SKM-1 (cell line): Measurements from ENCODE around the gene XRCC3.

Source experiments
- DNase-seq: peaks from one replicate; lab custom pipeline; 2025; ENCODE audit not compliant: unreplicated experiment; lab: John Stamatoyannopoulos, UW

The XRCC3 gene

DNA sequence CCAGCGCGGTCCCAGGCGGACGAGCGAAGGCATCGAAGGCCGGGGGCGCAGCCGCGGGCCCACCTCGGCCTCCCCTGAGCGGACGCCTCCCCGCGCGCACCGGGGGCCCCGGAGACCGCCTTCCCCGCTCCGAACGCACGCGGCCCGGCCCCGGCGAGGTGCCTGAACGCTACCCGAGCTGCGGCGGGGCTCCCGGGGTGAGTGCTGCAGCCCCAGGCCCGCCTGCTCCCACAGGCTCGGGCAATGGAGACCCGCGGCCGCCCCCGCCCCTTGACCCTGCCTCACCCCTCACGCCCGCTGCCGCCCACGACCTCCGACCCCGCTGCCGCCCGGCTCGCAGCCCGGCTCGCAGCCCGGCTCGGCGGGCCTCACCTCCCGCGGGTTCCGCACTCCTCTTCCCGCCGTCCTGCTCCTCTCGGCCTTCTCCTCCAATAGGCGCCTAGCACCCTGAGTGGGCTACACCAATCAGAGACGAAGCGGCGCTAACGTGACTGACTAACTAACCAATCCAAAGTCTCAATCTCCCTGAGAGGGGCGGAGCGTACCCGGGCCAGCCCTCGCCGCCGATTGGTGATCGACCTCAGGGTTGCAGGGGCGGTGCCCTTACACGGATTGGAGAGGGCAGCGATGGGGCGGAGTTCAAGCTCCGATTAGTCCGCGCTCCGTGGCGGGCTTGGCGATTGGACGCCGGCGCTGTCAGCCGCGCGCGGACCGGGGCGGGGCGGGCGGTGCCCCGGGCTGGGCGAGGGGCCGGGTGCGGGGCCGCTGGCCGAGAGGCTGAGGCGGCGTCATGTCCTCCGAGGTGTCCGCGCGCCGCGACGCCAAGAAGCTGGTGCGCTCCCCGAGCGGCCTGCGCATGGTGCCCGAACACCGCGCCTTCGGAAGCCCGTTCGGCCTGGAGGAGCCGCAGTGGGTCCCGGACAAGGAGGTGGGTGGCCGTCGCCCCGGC is at the start of gene XRCC3, which contains the start of gene ZFYVE21:
XRCC3 (minus strand) TSS at position 400 of the 949 bp plus-strand sequence. CDS start 4,364 bp downstream, outside the sequence.
ZFYVE21 (plus strand) TSS at position 759 of the 949 bp plus-strand sequence; CDS start at position 791, 32 bp downstream.
- peak; percentile 82 for DNase-seq

DNA sequence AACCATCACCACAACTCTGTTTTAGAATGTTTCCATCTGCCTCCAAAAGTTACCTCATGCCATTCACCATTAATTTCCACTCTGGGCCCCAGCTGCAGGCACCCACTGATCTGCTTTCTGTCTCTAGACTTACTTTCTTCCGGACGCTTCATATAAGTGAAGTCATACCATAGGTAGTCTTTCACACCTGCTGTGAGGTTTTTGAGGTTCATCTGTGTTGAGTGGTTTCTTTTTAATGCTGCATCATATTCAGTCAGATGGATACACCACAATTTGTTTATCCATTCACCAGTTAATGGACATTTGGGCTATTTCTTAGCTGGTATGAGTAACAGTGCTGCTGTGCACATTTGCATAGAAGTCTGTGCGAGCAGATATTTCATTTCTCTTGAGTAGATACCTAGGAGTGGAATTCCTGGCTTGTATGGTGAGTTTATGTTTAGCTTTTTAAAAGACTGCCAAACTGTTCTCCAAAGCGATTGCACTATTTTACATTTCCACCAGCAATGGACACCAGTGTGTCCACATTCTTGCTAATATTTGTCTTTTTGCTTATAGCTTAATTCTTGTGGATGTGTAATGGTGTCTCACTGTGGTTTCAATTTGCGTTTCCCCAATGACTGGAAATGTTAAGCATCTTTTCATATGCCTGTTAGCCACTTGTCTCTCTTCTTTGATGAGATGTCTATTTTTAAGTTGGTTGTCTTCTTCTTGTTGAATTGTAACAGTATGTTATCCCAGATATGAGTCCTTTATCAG is 48.7 kb upstream of the XRCC3 start:
- DNase-seq = no peak

DNA sequence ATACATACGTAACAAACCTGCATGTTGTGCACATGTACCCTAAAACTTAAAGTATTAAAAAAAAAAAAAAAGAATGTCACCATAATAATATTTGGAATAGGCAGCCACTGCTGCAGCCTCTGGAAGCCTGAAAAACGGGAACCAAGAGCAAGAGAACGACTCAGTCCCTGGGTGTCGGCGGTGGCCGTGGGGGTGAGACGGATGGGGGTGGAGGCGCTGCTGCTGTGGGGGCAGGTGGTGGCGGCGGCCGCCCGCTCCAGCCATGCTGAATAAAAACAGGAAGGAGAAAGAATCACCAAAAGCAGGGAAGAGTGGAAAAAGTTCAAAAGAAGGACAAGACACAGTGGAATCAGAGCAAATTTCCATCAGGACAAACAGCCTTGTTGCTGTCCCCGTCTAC is 47.3 kb upstream of the XRCC3 start:
- no peak for DNase-seq

DNA sequence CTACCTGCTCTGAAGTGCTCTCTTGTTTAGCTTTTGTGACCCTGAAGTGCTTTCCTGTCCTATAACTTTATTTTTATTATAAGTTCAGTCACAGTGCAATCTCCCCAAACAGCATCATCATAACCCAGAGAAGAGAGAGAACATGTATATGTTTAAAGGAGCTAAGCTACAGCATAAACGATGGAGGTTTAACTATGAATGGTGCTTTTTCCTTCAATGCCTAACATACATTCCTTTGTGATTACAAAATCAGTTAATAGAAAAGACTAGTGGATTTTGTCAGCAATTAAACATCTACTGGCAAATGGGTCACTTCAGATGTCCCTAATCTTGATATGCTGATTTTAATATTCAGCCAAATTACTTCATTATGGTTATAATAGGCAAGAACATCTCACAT is 46.8 kb upstream of the XRCC3 start:
- DNase-seq = no peak

DNA sequence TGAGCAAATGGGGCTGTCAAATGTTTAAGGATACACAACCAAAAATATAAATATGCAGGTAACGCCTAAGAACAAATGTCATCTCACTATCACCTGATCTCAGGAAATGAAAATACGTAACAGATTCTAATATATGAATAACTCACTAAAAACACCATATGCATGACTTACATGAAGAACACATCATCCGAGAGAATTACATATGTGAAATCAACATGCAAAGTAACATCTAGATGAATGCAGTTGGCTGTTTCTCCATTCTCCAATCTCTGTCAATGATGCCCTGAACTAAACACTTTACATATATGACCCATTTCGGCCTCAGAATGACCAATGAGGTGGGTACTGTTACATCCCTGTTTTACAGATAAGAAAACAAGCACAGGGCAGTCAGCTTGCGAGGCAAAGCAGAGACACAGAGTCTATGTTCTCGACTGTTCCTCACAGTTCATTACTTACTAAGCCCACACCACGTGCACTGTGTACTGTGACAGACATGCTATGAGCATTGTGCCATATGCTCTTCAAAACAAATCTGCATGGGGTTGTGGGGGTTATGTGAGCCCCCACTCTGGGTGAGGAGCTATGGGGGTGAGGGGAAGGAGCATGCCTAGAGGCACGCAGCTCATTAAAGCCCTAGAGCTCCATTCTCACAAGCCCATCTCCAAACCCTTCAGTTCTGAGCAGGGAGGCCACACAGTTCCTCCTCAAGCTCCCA is 43.0 kb upstream of the XRCC3 start:
- DNase-seq = no peak

DNA sequence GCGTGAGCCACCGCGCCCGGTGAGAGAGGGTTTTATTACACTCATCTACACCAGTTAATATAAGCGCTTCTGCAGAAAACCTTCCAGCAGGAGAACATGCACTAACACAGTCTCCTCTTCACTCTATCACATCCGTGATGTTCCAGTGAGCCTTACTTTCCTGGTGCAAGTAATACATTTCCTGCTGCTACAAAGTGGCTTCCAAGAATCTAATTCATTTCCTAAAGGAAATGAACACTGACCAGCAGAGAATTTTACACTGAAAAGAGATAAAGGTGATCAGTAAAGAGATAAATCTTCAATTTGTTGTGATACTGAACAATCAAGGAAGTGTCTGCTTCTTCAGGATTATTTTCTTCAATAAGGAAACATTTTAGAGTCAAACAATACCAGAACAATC is 39.8 kb upstream of the XRCC3 start:
- no peak for DNase-seq

DNA sequence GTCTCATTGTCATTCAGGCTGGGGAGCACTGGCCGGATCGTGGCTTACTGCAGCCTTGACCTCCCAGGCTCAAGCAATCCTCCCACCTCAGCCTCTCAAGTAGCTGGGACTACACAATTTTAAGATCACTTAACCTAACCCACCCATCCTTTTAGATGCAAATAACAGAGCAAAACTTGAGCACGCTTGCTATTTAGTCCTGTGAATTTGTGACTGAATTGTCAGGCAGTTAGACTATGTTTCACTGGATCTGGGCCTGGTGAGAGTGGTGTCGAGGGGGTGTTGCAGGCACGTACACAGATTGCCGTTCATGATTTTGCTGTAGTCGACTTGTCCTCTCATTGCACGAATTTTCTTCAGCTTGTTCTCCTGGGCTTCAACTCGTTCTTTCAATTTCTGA is 38.5 kb upstream of the XRCC3 start:
- DNase-seq = no peak

DNA sequence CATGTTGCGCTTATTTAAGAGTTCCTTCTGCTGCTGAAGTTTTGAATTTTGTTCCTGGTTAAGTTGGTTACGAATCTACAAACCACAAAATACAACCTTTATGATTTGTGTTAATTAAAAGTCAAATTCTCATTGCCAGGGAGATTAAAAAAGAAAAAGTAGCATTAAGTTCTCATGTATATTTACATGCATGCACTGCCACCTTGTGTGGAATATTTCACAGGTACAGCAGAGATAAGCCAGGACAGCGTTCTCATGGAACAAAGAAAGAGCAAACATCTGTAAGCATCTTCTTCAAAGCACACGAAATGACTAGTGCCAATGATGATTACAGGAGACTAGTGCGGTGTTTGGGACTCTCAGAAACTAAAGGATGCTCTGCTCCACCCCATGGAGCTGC is 34.6 kb upstream of the XRCC3 start:
- DNase-seq = no peak

DNA sequence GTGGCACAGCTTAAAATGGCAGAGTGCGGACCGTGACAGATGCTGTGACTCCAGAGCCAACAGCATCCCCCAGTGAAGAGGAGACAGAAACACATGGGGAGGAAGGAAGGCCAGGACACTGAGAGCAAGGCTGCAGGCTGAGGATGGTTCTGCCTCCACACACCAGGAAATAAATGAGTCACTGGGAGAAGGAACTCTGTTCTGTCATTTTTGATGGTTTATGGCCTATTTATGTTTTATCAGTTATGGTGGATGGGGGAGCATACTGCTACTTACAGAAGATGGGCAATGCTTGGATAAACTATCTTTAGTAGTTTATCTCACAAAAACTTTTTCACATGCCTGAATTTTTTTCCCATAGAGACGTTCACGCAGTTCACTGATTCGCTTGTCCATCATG is 34.2 kb upstream of the XRCC3 start:
- no peak for DNase-seq

DNA sequence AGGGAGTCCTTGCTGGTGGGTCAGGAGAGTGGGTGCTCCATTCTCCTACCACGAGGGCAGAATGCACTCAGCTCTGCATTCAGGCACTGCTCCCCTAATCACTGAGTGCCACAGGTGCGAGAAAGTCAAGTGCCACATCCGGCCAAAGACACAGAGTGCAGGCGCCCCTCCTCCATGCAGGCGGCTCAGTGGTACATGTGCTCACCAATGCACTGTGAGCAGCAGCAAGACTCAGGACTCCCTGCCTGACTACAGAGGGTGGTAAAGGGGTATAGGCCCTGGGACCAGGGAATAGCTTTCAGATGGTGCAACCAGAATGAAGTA is 33.2 kb upstream of the XRCC3 start:
- DNase-seq = no peak

DNA sequence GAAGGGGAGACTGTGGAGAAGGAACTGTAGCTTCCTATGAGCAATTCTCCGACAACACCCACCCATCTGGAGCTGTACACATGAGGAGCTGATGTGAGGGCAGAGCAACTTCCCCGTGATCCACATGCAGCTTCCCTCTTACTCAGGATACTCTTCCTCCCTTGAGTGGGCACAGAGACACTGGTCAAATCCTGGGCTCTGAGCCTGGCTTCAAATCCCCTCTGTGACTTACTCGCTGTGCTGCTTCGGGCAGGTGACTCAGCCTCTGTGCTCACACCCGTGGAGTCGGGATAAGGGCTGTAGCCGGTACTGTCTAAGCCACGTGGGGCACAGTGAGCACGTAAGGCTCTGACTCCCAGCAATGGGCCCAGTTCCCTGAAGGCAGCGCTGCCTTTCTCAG is 31.4 kb upstream of the XRCC3 start:
- no peak for DNase-seq

DNA sequence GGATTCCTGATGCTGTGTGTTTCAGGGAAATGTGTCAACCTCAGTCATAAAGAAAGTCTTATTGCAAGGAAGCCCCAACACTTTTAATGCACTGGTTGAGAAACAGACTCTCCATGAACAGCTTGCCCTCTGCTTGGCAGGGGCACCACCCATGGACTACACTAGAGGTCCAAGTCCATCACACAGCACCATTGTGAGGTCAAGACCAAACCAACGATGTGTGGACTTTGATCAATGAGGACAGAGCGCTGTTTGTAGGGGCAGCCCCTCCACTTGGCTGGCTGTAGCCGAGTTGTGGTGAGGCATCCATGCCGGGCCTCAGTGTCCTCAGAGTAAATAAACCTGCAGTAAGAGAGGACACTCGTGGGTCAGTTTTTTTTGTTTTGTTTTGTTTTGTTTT is 30.2 kb upstream of the XRCC3 start:
- DNase-seq = no peak

DNA sequence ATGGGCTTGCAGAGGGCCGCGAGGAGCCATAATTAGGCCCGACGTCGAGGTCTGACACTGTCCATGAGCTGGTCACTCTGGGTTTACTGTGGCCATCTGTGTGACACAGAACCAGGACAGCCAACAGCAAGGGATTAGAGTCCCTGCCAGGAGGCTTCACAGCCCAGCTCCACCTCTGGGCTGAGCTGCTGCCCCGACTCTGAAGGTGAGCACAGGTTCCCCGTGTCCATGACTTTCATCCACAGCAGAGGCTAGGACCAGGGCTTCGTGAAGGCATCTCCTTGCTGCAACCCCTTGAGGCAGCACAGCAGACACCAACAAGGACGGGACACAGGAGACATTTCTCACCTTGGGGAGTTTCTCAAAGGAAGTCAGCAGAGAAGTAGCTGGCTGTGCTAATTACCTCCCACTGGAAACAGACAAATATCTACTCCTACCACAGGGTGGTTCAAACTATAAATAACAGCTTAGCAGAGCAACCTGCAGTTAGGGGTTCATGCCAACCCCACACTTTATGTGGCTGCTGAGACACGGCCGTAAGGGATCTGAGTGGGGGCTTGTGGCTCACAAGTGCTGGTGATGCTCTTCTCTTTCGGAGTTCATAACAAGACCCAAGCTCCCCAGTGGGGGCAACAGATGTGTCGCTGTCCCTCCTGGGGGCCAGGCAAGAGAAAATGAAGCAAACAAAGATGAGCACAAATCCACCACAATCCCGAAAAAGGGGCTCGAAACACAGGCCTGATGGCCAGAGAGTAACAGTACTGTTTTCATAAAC is 29.6 kb upstream of the XRCC3 start:
- DNase-seq = no peak

DNA sequence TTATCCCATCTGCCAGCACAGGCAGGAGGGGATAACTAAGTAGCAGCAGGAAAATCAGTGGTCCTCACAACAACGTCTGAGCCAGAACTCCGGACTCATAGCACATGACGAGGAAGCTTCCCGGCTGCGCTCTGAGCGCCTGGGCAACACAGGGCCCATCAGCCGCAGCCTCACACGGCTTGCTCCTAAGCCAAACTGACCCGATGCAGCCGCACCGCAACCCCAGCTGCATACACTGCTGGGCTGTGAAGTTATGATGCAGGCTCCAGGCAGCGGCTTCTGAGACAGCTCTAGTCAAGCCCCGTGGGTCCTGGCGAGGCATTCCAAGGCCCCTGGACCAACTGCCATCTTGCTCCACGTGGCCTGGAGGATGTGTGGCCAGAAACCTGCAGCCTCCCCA is 28.4 kb upstream of the XRCC3 start:
- DNase-seq = no peak

DNA sequence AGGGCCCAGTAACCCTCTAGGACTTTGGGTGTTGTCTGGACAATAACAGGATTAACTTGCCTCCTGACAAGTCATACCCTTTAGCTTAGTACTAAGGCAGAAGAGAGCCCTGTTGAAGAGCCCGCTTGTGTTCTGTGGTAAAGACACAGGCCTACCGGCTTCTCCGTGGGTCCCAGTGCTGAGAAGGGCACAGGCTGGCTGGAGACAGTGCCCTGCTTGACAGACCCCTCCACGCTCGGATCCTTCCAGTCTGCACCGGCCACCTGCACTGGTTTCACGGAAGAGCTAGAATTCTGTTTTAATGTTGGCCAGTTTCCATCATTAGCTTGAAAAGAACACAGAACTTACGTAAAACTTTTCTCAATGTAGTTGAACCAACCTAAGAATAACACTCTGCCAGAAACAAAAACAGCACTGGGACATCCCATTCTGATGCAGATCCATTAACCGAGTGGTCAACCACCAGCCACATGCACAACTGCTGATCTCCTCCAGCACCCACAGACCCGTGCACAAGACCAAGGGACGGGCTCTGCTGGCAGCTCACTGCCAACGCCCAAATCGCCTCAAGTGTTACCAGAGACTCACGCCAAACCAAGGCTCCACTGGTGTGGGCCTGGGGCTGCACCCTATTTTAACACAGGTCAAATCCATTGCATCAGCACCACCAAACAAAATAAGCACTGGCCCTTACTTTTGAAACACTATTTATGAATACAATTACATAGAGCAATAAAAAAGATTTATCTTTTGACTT is 27.4 kb upstream of the XRCC3 start:
- DNase-seq = no peak

DNA sequence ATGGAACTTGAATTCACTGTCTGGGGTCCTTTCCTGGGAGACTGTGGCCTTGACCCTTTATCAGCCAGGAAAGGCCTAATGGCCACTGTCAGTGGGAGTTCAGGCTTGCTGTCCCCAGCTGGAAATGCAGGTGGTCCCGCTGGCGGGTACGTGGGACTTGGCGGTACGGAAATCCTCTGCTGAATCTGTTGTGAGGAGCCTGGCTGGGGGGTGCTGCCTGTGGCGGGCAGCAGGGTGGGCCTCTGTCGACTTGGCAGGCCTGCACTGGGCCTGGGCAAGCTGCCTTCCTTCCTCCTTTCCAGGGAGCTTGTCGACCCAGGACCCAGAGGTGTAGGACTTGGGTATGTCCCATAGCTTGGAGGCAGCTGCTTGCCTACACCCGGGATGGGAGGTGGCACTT is 26.6 kb upstream of the XRCC3 start:
- DNase-seq = no peak

DNA sequence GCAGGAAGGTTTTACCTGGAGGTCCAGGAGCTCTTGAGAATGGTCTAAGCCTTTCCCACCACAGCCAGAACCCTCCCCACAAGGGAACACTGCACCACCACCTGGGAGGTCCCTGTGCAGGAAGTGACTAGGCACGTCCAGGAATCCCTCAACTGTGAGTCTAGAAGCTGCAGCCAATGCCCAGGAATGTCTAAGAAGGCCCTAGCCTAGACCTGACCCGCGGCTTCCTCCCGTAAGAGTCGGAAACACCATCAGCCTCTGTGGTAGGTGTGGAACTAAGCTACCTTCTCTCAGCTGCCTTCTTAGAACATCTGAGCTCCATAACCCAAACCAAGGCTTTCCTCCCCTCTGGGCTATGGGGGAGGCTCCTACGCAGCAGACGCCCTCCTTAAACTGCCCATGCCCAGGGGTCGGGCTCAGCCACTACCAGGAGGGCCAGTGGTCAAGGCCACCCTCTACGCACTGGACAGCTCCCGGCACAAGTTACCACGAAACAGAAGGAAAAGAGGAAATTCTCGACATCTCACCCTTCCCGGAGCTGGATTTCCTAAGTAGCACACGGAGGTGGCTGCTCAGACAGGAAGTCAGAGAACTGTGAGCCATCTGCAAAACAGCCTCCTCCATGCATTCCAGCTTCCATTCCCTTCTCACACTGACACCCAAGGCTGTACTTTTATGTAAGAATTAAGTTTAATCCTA is 25.9 kb upstream of the XRCC3 start:
- no peak for DNase-seq

DNA sequence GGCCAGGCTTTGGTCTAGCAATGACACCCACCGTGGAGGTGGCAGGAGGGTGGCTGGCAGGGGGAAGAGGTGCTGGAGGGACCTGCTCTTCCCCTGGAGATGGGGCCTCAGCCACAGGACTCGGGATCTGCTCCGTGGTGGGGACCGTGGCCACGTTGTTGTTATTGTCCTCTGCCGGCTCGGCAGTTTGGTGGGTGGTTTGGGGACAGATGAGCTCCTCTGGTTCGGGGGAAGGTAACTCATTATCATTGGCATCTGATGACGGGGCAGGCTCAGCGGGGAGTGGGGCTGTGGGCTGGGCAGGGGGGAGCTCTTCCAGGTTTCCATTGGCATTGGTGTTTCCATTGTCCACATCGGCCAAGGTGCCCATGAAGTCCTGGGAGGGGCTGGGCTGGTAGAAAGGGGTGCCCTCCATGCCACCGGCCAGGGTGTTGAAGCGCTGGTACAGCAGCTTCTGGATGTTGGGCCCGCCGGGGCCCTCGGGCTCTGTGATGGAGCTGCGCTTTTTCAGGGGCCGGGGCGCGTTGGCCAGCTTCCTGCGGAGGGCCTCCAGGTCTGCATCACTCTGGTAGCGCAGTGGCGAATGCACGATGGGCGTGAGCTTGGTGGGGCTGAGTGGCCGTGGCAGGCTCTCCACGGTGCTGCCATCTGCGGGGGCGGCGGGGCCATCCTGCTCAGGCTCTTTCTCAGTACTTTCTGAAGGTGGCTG is 24.7 kb upstream of the XRCC3 start:
- no peak for DNase-seq

DNA sequence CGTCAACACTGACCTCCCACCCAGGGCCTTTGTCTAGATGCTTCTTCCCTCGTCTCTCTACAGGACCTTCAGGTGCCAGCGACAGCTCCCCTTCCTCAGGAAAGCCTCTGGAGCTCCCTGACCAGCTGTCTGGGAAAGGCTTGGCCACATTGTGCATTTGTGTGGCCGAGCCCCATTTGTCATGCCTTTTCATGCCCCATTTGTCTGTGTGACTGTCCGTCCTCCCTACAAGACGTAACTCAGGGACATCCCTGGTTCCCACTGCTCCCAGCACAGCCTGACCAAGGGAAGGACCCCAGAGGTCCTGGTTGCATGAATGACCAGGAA is 24.2 kb upstream of the XRCC3 start:
- DNase-seq = no peak
